ENCODE data around the gene TAF5L. TPM values are rescaled to one million over a fixed set of nuclear protein-coding genes. Genes with fewer than 3 reads are reported as not detected.

Gene TAF5L
- total and polyA plus RNA-seq, 10 of the 15 experiments (the other 5 are each of a cell fraction or from before 2014, with no cell fraction given): 1.1 to 26.2 (median 19.1) TPM

DNA sequence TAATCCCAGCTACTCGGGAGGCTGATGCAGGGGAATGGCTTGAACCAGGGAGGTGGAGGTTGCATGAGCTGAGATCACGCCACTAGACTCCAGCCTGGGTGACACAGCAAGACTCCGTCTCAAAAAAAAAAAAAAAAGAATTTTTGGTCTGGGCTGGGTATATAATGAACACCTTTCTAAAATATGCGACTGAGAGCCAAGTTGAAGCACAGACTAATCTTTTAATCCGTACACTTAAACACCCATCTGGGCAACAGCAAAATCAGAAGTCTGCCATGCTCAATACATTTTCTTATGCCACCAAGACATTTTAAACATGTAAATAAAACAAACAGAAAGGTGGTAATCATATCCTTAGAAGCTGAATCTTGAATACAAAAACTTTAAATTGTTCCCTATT, 35.8 kb downstream of the TAF5L start (continued):
- TF ChIP-seq, protein P1, sequence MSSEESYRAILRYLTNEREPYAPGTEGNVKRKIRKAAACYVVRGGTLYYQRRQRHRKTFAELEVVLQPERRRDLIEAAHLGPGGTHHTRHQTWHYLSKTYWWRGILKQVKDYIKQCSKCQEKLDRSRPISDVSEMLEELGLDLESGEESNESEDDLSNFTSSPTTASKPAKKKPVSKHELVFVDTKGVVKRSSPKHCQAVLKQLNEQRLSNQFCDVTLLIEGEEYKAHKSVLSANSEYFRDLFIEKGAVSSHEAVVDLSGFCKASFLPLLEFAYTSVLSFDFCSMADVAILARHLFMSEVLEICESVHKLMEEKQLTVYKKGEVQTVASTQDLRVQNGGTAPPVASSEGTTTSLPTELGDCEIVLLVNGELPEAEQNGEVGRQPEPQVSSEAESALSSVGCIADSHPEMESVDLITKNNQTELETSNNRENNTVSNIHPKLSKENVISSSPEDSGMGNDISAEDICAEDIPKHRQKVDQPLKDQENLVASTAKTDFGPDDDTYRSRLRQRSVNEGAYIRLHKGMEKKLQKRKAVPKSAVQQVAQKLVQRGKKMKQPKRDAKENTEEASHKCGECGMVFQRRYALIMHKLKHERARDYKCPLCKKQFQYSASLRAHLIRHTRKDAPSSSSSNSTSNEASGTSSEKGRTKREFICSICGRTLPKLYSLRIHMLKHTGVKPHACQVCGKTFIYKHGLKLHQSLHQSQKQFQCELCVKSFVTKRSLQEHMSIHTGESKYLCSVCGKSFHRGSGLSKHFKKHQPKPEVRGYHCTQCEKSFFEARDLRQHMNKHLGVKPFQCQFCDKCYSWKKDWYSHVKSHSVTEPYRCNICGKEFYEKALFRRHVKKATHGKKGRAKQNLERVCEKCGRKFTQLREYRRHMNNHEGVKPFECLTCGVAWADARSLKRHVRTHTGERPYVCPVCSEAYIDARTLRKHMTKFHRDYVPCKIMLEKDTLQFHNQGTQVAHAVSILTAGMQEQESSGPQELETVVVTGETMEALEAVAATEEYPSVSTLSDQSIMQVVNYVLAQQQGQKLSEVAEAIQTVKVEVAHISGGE (CRISPR knock-in tag; IDR thresholded peaks at IDR 0.05): no peak
- TF ChIP-seq NR2C1 (IDR thresholded peaks at IDR 0.05) (no peak), RB1 (IDR thresholded peaks at IDR 0.05; ENCODE audit: borderline replicate concordance) (no peak), KLF5 (IDR thresholded peaks at IDR 0.05; ENCODE audit: partially characterized antibody) (no peak), PAX5 (IDR thresholded peaks at IDR 0.05; ENCODE audit: borderline replicate concordance, low read depth, low read length) (no peak), NFIC (IDR thresholded peaks at IDR 0.05; ENCODE audit: low read depth, low read length) (no peak), YBX1 (IDR thresholded peaks at IDR 0.05) (no peak), EP300 (IDR thresholded peaks at IDR 0.05; ENCODE audit: borderline replicate concordance in 1 of 2, control insufficient read depth in 1 of 2, low read depth in 2 of 2, low read length in 2 of 2) (no peak), ZNF217 (IDR thresholded peaks at IDR 0.05) (no peak), TAF1 (IDR thresholded peaks at IDR 0.05; ENCODE audit: borderline replicate concordance, low read depth, low read length) (no peak), CHD1 (IDR thresholded peaks at IDR 0.05; ENCODE audit: low read depth, low read length) (no peak), MEF2B (IDR thresholded peaks at IDR 0.05; ENCODE audit: partially characterized antibody, poor library complexity, severe bottlenecking) (no peak), RAD21 (IDR thresholded peaks at IDR 0.05; ENCODE audit: insufficient read depth, low read depth, low read length) (no peak), EGR1 (IDR thresholded peaks at IDR 0.05; ENCODE audit: borderline replicate concordance in 1 of 2, low read depth in 2 of 2, low read length in 2 of 2) (no peak)

All from GM12878 (cell line).